NT2/D1 (cell line): ENCODE measurements around the gene TMEM140.
"Not testable (repeated sequence)": the region's sequence is repeated elsewhere in the genome, so short reads cannot be mapped to it uniquely, and the experiment has no call there.

Experiments used
- DNase-seq: peaks from one replicate; pipeline ENCODE4 v3.0.0-alpha.2; 2011; ENCODE audit warnings: low read depth, low spot score
- H3K27me3 ChIP-seq: 2 replicates; pipeline ENCODE4 v1.6.0; 2011; ENCODE audit warnings: mild to moderate bottlenecking; ENCODE audit not compliant: insufficient read length, insufficient read depth
- H3K36me3 ChIP-seq: 2 replicates; pipeline ENCODE4 v1.6.1; 2011; ENCODE audit warnings: mild to moderate bottlenecking, low read length, mixed read lengths; ENCODE audit not compliant: insufficient read depth, insufficient read length
- H3K4me1 ChIP-seq: 2 replicates; pipeline ENCODE4 v1.5.1; 2011; ENCODE audit not compliant: insufficient read depth, insufficient read length
- H3K4me3 ChIP-seq: 2 replicates; pipeline ENCODE4 v1.5.1; 2011; ENCODE audit warnings: low read depth; ENCODE audit not compliant: insufficient read length
- H3K9ac ChIP-seq: 2 replicates; pipeline ENCODE4 v1.6.0; 2011; ENCODE audit warnings: low read depth; ENCODE audit not compliant: insufficient read length
- H3K9me3 ChIP-seq: 2 replicates; pipeline ENCODE4 v1.5.1; 2011; ENCODE audit warnings: mild to moderate bottlenecking, low read length; ENCODE audit not compliant: insufficient read depth
- SUZ12 ChIP-seq: IDR thresholded peaks from 2 replicates; pipeline ENCODE4 v1.6.1; 2011; ENCODE audit not compliant: insufficient read length, insufficient read depth; ENCODE audit errors: extremely low read depth
- YY1 ChIP-seq: IDR thresholded peaks from 2 replicates; pipeline ENCODE4 v1.6.1; 2011; ENCODE audit not compliant: insufficient read length, insufficient read depth
- ZNF274 ChIP-seq: IDR thresholded peaks from 2 replicates; pipeline ENCODE4 v1.6.1; 2011; ENCODE audit warnings: mild to moderate bottlenecking, low read depth, low read length

The TMEM140 gene

DNA sequence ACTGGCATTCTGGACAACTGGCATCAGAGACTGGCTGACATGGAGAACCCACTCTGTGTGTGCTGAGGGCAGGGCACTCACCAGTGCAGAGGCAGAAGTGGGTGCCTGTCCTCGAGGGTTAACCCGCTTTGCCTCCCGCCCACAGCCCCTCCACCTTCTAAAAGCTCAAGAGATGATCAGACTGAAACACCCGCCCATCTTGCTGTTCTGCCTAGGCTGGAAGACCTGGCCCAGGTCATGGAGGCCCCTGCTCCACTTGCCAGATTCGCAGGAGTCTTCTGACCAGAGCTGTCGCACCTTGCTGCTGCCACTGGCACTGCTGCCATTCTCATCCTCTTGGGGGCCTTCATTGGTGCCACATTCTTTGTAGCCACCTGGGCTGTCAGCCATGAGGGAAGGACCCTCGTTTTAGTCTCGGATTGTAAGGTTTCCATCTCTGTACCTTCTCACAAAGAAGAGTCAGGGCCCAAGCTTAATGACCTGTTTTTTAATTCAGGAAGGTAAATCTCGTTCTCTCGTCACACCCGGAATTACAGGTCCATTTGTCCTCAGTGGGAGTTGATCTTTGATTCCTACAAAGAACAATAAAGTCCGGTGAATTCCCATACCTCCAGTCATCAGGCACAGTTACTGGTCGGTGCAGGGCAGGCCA is 20.7 kb downstream of the TMEM140 start:
- Histone ChIP-seq H3K27me3 (no peaks in the 10 kb centered on the region), H3K4me3 (no peak overlapping the region), H3K36me3 (peaks cover 53% of the 10 kb centered on the region), H3K9ac (no peak overlapping the region), H3K9me3 (no peaks in the 10 kb centered on the region), H3K4me1 (peaks cover 13% of the 10 kb centered on the region)
- TF ChIP-seq YY1 (no peak), SUZ12 (no peak)
- DNase-seq, result no peak

DNA sequence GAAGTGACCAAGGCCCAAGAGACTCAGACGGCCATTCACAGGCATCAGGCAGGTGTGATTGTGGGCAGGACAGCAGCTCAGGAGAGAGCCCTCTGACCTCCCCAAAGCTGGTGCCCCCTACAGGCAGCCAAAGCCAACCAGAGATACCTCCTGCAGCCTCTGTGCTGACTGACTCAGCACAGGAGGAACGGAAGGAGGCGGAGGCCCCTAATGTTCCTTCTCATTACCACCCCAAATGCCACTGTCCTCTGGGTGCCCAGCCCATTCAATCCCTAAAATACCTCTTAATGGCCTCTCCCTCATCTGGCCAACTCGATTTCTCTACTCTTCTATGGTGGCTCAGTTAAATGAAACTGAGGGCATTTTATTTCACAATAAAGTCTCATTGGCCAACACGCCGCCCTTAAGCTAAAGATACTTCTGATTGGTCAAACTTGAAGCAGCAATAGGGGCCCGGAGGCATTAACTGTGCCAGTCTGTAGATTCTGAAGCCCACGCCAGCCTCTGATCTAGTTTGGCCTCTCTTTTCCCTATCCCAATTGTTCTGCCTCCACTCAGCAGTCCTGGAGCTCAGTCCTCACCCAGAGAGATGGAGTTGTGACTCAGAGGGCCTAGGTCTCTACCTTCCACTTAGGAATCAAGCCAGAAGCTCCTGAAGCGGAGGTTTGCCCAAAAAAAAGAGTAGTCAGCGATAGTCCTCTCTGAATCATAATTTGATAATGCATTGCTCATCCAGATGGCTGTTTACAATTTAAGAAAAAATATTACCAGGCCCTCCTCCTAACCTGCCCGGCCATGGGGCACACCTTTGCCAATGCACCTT is 21.5 kb downstream of the TMEM140 start:
- H3K9me3 ChIP-seq, result no peaks in the 10 kb centered on the region
- peaks cover 47% of the 10 kb centered on the region for H3K36me3 ChIP-seq
- peak overlapping the region; percentile 94 for H3K9ac ChIP-seq
- H3K27me3 ChIP-seq, result no peaks in the 10 kb centered on the region
- peak overlapping the region; percentile 79 for H3K4me3 ChIP-seq
- peaks cover 13% of the 10 kb centered on the region for H3K4me1 ChIP-seq
- TF ChIP-seq SUZ12 (no peak), YY1 (no peak), ZNF274 (no peak)
- DNase-seq, result no peak

DNA sequence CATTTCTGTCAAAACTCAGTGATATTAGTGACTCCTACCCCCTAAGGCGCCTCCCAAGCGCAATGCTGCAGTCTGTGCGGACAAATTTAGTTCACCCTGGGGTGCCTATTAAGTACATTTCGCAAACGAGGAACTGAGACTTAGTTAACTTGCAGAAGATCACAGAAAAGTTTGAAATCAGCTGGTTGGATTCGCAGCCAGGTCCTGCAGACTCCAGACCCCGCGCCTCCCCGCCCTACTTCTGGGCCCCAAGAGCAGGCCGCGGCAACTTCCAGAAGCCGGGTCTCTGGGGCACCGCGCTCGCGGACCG is 22.0 kb downstream of the TMEM140 start:
- H3K4me1 ChIP-seq, result peaks cover 13% of the 10 kb centered on the region
- DNase-seq, result no peak
- TF ChIP-seq YY1 (no peak), SUZ12 (no peak), ZNF274 (no peak)
- peak overlapping the region; percentile 94 for H3K9ac ChIP-seq
- peaks cover 41% of the 10 kb centered on the region for H3K36me3 ChIP-seq
- no peaks in the 10 kb centered on the region for H3K9me3 ChIP-seq
- no peaks in the 10 kb centered on the region for H3K27me3 ChIP-seq
- peak overlapping the region; percentile 79 for H3K4me3 ChIP-seq

DNA sequence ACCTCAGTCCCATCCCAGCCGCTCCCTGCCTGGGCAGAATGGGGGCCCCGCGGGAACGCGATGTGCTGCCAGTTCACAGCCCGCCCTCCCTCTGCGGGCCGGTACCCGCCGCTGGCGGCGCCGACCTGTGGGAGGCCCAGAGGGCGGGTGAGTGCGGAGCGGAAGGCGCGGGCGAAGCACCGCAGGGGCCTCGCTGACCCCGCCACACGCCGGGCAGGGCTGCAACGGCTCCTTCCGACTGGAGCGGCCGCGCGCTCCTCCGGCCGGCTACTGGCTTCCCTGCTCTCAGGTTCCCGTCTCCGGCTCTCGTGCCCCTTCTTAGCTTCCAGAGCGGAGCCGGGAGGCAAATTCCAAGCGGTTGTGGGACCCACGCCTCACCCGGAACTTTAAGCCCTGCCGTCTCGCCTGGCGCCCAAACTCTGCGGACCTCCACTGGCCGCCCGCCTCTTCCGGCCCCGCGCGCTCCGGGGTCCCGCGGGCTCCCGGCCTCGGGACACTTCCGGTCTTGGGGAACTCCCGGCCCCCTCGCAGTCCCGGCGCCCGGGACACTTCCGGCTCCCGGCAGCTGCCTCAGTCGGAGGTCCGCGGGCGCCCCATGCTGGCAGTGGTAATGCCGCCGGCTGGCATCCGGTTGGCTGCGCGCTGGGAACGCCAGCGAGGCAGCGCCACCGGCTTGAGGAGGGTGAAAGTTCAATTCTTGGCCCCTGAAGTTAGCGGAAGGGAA is 22.6 kb downstream of the TMEM140 start, which contains the start of gene CYREN:
Gene CYREN, minus strand, starts transcription at position 434 of the 724 bp plus-strand sequence. CDS start 1,785 bp downstream, outside the sequence.
- peak within 1 kb of the TSS; percentile 79 for H3K4me3 ChIP-seq
- H3K9ac ChIP-seq, result peak within 1 kb of the TSS; percentile 94
- DNase-seq, result peak; percentile 89
- H3K4me1 ChIP-seq, result peaks cover 13% of the 10 kb centered on the region
- H3K36me3 ChIP-seq, result peaks cover 36% of the 10 kb centered on the region
- H3K9me3 ChIP-seq, result no peaks in the 10 kb centered on the region
- no peaks in the 10 kb centered on the region for H3K27me3 ChIP-seq
- no peak for TF ChIP-seq ZNF274
- no peak for TF ChIP-seq SUZ12
- TF ChIP-seq YY1, result no peak

DNA sequence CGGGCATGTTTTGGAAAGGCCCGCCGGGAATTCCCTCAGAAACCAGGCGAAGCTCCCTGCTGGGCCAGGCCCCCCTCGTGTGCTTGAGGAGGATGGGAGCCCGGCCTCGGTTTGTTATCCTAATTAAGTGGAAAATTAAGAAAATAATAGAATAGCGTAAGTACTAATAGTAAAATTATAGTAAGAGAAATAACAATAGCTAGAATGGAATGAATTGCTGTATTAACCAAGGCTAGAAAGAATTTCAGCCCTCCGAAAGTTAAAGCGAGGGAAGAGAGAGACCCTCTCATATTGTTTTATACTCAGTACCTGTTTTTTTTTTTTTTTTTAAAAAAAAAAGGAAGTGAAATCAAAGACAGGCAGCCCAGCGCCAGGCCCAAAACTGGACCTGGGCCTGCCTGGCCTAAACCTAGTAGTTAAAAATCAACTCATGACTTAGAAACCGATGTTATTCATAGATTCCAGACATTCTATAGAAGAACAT is 23.2 kb downstream of the TMEM140 start:
- Histone ChIP-seq H3K36me3 (peaks cover 30% of the 10 kb centered on the region), H3K4me1 (peaks cover 13% of the 10 kb centered on the region)
- not testable (repeated sequence) for H3K4me3 ChIP-seq, DNase-seq, H3K9me3 ChIP-seq, H3K9ac ChIP-seq, H3K27me3 ChIP-seq

DNA sequence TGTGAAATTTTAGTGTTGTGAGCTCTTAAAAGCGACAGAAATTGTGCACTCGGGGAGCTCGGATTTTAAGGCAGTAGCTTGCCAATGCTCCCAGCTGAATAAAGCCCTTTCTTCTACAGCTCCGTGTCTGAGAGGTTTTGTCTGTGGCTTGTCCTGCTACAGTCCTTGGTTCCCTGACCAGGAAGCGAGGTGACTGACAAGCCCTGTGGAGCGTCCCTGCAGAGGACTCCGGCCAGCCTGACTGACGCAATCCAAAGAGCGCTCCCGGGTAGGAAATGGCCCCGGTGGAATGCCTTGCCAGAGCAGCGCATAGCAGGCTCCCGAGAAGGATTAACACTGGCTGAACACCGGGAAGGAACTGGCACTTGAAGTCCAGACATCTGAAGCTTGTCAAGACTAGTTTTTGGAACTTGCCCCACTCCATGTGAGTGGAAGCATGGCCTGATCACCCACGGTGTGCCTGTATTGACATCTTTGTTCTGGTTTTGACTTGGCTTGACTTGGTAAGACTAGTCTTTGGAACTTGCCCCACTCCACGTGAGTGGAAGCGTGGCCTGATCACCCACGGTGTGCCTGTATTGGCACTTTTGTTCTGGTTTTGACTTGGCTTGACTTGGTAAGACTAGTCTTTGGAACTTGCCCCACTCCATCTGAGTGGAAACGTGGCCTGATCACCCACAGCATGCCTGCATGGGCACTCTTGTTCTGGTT is 23.9 kb downstream of the TMEM140 start:
- peaks cover 13% of the 10 kb centered on the region for H3K4me1 ChIP-seq
- not testable (repeated sequence) for H3K9ac ChIP-seq, DNase-seq, H3K9me3 ChIP-seq, H3K27me3 ChIP-seq
- H3K36me3 ChIP-seq, result peaks cover 23% of the 10 kb centered on the region
- peak overlapping the region; percentile 8 for H3K4me3 ChIP-seq

DNA sequence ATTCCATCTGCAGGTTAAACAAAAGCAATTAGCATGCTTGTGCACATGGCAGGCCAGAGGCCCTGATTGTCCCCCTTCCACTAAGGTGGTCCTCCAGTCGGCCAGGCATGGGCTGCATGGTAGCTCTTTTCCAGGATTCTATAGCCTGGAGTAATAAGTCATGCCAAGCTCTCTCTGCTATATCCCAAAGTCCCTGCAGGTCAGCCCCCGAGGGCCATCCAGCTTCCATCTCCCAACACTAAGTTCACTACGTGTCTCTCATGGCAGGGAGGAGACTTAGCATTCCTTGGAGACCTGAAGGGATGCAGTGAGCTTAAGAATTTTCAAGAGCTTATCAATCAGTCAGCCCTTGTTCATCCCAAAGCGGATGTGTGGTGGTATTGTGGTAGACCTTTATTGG is 26.0 kb downstream of the TMEM140 start:
- Histone ChIP-seq H3K9me3 (peaks cover 10% of the 10 kb centered on the region; the same call in 1 of the 2 replicates), H3K4me1 (peaks cover 12% of the 10 kb centered on the region)
- H3K27me3 ChIP-seq, H3K9ac ChIP-seq, H3K36me3 ChIP-seq, H3K4me3 ChIP-seq, DNase-seq: not testable (repeated sequence)
